GM19099 (cell line): ENCODE results near the gene ITPRIPL1.

Experiments
- POLR2A ChIP-seq: IDR thresholded peaks from 3 replicates; pipeline ENCODE4 v1.6.1; 2011; ENCODE audit warnings: low read depth; ENCODE audit not compliant: insufficient read length; ENCODE audit errors: extremely low read depth

Gene ITPRIPL1

GRCh38 chr2:96325041-96325883 is at the start of gene ITPRIPL1:
Gene ITPRIPL1, plus strand, starts transcription at chr2:96325317. Its CDS starts 523 bp downstream, at chr2:96325840.
- TF ChIP-seq POLR2A = peak; percentile 57

GRCh38 chr2:96276787-96277499 is 48.2 kb upstream of the ITPRIPL1 start:
- no peak for TF ChIP-seq POLR2A

GRCh38 chr2:96287273-96287856 is 37.8 kb upstream of the ITPRIPL1 start:
- no peak for TF ChIP-seq POLR2A

- no peak for TF ChIP-seq POLR2A
These were observed 33.4 kb upstream of the ITPRIPL1 start for GRCh38 chr2:96291751-96292150.

- no peak for TF ChIP-seq POLR2A
These were observed 28.2 kb upstream of the ITPRIPL1 start for GRCh38 chr2:96296925-96297324.

- TF ChIP-seq POLR2A = no peak
These were observed 23.3 kb upstream of the ITPRIPL1 start for GRCh38 chr2:96301865-96302264.

GRCh38 chr2:96304606-96305005 is 20.5 kb upstream of the ITPRIPL1 start:
- no peak for TF ChIP-seq POLR2A

- TF ChIP-seq POLR2A = peak; percentile 85
These were observed 19.8 kb upstream of the ITPRIPL1 start, which contains the start of gene SNRNP200 for GRCh38 chr2:96305091-96305978. Gene SNRNP200, minus strand, starts transcription at chr2:96305546. Its CDS starts 109 bp downstream, at chr2:96305437.

GRCh38 chr2:96305979-96306308 is 19.2 kb upstream of the ITPRIPL1 start:
- no peak for TF ChIP-seq POLR2A

- TF ChIP-seq POLR2A = no peak
These were observed 18.7 kb upstream of the ITPRIPL1 start for GRCh38 chr2:96306370-96306769.

GRCh38 chr2:96308248-96308647 is 16.9 kb upstream of the ITPRIPL1 start:
- TF ChIP-seq POLR2A = no peak

GRCh38 chr2:96315005-96315399 is 10.1 kb upstream of the ITPRIPL1 start:
- TF ChIP-seq POLR2A = no peak

- no peak for TF ChIP-seq POLR2A
These were observed 9.6 kb upstream of the ITPRIPL1 start for GRCh38 chr2:96315400-96316071.

- no peak for TF ChIP-seq POLR2A
These were observed 8.1 kb upstream of the ITPRIPL1 start for GRCh38 chr2:96316999-96317398.
